Forelimb muscle (tissue), 1 donor: Measurements from ENCODE around the gene RBM38. TPM values are rescaled to one million over a fixed set of nuclear protein-coding genes. Genes with fewer than 3 reads are reported as not detected.
"Not testable (repeated sequence)": the region's sequence is repeated elsewhere in the genome, so short reads cannot be mapped to it uniquely, and the experiment has no call there.

Experiments used
- DNase-seq: peaks from one replicate; pipeline ENCODE4 v3.0.0-alpha.2; 2013; ENCODE audit warnings: low read depth
- polyA plus RNA-seq: library from polyadenylated mRNA; unstranded; fragments of 120-200 nt; gene quantifications from one replicate; pipeline ENCODE4 v1.2.1, GENCODE V29; 2013; ENCODE audit not compliant: insufficient read length

Gene RBM38
- 61.8 TPM for polyA plus RNA-seq

DNA sequence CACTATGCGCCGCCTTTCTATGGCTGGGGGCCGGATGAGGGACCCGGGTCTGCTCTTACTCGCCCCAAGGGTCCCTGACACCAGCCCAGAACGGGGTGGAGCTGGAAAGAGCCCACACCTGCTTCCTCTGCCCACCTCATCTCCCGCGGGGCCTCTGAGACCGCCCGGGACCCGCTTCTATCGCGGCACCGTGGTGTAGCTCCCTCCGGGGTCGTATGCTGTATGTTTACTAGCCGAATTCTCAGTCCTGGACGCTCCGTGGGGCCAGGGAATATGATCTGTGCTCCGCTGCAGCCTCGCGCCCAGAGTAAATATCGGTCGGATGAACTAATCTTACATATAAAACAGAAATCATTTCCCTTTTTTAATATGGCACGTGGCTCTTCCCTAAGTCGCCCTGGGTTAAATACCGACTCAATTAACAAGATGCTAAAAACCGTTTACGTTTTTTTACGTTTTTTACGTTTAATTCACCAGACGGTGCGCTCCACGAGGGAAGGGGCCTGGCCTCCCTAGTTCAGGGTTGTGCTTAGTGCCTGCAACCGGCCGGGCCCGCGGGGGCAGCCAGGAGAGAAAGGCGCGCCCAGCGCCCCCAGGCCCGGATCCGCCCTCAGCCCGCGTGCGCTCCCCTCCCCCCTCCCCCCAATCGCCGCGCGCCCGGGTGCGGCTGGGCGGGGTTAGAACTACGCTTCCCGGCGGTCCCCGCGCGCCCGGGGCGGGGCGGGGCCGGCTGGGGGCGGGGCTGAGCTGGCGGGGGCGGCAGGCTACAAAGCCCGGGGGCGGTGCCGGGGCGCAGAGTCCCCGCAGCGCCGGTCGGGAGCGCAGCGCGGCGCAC lies at the start of gene RBM38:
Gene RBM38 (plus strand): TSS at position 793 of the 835 bp plus-strand sequence. CDS start 186 bp downstream, outside the sequence.
- no peak for DNase-seq

DNA sequence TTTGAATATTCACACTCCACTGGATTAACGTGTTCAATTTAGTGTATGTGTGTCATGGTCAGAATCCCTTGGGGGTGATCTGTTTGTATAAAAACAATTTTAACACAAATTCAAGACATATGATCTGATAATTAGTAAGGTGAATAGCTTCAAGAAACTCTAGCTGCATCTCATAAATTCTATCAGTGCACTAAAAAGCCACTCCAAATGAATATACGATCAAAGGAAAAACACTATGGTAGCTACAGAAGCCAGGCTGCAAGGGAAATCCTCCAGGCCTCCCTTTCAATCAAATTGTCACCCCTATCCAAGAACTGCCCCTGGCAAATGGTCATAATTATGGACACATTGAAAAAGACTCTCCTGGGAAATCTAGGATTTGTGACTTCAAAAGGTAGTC lies 49.5 kb upstream of the RBM38 start:
- no peak for DNase-seq

DNA sequence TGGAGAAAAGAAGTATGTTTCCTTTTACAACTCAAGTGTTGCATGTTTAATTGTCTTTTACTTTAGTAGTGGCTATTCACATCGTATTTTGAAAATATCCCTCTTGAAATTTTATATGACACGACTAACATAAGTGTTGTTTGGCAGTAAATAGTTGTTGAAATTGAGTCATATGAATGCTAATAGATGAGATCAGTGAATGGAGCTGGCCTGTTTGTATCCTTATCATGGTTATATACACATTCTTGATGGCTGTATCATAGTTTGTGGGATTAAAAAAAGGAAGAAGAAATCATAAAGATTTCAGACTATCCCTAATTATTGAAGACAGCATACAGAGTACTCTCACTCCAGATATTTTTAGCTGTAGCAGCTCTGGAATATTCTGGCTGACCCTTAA lies 48.4 kb upstream of the RBM38 start:
- DNase-seq = no peak

DNA sequence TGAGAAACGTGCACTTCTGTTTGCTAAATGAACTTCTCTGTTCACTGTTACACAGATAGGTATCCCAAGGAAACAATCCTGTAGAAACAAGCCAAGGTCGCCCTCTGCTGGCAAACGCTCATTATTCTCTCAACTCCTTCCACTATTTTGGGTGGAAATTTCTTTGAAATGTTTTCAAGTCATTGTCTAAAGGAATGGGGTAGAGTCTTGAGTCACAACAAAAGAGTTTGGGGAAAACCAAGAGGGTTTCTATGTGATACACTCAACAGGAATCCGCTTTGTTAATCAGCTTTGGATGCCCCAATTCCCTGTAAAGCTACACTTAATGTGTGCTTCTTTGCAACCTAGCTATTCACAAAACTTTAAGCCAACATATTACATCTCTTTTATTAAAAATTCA lies 44.7 kb upstream of the RBM38 start:
- DNase-seq = peak; percentile 52

DNA sequence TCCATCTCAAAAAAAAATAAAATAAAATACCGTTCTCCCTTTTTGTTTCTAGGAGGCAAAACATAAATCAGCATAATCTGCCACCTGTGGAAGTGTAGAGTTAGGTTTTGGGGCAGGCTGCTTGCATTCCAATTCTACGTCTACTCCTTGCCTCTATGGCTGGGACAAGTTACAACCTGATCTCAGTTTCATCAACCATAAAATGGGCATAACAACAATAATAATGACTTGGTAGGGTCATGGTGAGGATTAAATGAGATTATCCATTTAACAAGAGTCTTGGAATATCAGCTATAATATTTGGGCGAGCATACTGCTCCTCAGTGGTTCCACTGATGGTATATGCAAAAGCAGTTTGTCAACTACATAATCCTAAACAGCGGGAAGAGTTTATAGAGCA lies 43.8 kb upstream of the RBM38 start:
- DNase-seq = no peak

DNA sequence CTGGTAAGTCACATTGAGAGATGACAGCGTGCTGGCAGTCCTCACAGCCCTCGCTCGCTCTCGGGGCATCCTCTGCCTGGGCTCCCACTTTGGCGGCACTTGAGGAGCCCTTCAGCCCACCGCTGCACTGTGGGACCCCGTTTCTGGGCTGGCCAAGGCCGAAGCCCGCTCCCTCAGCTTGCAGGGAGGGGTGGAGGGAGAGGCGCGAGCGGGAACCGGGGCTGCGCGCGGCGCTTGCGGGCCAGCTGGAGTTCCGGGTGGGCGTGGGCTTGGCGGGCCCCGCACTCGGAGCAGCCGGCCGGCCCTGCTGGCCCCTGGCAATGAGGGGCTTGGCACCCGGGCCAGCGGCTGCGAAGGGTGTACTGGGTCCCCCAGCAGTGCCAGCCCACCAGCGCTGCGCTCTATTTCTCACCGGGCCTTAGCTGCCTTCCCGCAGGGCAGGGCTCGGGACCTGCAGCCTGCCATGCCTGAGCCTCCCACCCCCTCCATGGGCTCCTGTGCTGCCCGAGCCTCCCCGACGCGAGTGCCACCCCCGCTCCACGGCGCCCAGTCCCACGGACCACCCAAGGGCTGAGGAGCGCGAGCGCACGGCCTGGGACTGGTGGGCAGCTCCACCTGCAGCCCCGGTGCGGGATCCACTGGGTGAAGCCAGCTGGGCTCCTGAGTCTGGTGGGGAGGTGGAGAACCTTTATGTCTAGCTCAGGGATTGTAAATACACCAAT lies 42.8 kb upstream of the RBM38 start:
- DNase-seq = not testable (repeated sequence)

DNA sequence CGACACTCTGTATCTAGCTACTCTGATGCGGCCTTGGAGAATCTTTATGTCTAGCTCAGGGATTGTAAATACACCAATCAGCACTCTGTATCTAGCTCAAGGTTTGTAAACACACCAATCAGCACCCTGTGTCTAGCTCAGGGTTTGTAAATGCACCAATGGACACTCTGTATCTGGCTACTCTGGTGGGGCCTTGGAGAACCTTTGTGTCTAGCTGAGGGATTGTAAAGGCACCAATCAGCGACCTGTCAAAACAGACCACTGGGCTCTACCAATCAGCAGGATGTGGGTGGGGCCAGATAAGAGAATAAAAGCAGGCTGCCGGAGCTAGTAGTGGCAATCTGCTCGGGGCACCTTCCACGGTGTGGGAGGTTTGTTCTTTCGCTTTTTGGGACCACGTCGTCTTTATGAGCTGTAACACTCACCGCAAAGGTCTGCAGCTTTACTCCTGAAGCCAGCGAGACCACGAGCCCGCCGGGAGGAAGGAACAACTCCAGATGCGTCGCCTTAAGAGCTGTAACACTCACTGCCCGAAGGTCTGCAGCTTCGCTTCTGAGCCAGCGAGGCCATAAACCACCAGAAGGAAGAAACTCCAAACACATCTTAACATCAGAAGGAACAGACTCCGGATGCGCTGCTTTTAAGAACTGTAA lies 42.1 kb upstream of the RBM38 start:
- DNase-seq = not testable (repeated sequence)

DNA sequence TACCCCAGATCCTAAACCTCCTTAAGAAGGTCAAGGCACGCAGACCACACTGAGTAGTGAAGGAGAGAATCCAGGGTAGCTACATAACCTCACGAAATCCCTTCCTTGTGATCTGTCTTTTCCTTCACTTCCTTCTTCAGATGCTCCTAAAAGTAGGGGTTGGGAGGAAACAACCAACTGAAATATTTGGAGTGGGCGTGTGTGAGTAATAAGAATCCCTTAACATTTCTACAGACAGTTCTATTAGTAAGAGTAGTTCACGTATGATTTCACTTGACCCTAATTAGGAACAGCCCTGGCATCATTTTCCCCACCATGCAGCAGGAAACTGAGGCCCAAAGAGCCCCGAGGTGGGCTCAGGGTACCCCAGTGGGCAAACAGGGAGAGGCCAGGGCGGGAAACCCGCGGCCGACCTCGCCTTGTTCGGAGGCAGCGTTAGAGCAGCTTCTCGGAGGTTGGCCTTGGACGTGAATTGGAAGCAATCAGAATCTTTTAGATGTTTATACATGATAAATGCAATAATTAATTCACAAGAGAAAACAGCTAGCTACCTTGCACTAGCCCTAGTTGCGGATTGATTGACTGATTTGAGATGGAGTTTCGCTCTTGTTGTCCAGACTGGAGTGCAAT lies 41.0 kb upstream of the RBM38 start:
- DNase-seq = no peak

DNA sequence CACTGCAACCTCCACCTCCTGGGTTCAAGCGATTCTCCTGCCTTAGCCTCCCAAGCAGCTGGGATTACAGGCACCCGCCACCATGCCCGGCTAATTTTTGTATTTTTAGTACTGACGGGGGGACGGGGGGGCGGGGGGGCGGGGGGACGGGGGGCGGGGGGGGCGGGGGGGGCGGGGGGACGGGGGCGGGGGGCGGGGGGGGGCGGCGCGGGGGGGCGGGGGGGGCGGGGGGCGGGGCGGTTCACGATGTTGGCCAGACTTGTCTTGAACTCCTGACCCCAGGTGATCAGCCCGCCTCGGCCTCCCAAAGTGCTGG lies 40.5 kb upstream of the RBM38 start:
- DNase-seq = not testable (repeated sequence)

DNA sequence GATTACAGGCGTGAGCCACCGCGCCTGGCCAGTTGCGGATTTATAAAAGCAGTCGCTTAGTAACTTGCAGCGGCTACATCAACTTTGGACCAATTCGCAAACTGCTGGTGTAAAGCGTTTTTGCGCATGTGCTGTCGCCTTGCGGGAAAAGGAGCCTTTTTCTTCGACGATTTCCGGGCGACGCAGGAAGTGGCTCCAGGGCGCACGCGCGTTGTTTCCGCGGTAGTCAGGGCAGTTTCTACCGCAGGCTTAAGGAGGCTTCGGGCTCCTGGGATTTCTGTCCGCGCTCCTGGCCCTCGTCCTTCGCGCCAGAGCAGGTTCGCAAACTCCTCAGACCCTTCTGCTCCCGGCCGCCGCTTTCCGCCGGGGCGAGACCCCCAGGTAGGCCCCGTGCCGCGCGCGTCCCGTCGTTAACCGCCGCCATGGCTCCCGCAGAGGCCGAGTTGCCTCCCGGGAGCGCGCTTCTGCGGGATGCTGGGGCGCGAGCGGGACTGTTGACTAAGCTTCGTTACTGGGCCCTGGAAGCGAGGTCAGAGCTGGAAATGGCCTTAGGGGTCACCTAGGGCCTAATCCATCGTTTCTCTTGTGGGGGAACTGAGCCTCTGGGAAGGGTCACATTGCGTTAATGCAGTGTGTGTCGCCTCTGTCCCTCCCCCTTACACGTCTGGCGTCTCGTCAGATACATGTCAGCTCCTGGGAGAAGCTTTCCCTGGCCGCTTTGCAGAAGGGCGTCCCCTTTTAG lies 40.0 kb upstream of the RBM38 start, which contains the start of gene RAE1:
Gene RAE1 (plus strand): TSS at position 214 of the 742 bp plus-strand sequence. CDS start 2,784 bp downstream, outside the sequence.
- DNase-seq = peak; percentile 95

DNA sequence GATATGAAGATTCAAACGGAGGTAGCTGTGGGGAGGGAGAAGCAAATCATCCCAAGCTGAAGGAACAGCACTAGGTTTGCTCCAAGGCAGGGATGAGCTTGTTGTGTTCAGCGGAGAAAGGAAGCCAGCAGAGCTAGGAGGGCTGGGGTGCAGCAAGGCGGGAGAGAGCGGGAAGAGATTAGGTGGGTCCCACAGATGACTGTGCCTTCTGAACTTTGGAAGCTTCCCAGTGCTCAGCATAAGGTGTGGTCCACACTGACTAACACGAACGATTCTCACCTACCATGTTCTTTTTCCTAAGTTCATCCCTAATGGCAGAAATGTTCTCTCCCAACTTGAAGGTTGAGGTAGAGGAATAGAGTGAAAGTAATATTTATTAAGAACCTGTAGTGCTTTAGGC lies 38.9 kb upstream of the RBM38 start:
- no peak for DNase-seq

DNA sequence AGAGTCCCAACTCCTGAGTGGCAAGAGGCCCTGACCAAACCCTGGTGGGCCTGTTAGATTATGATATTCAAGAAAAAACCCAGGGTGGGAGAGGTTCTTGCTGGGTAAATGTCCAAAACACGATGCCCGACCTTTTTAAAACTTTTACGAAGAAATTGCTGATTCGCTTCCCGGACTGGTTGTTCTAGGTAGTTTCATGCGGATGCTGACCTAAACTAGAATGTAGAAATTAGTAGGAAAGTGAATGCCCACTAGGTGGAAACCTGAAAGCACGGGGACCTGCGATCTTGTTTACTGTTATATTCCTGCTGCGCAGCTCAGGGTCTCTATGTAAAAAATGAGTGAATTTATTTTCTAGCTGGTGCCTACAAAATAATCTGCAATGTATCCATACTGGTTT lies 37.8 kb upstream of the RBM38 start:
- DNase-seq = no peak

DNA sequence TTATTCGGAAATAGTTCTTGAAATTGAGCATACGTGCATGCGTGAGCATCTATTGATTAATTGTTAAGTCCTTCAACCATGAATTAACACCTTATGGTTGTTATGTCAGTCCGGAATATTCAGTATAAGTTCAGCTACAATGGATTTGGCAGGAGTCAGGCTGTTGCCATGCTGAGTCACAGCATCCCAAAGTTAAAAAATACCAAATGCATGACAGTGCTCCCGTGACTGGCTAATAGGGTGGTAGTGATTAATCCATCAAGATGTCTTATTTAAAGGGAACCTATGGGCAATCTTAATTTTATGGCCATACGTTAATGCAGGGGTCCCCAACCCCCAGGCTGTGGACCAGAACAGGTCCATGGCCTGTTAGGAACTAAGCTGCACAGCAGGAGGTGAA lies 29.7 kb upstream of the RBM38 start:
- DNase-seq = no peak

DNA sequence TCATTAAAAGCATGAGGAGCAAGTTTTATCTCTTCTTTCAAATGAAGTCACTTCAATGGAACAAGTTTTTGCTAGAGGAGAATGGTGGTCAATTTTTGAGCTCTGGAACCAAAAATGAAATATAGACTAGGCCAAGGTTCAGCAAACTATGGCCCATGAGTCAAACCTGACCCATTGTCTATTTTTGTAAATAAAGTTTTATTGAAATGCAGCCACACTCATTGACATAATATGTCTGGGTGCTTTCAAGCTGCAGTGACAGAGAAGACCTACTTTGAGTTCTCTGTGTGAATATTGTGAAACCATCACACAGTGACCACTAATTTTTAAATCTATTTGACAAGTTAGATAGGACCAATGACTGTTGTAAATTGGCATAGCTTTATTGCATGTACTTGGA lies 26.7 kb upstream of the RBM38 start:
- no peak for DNase-seq

DNA sequence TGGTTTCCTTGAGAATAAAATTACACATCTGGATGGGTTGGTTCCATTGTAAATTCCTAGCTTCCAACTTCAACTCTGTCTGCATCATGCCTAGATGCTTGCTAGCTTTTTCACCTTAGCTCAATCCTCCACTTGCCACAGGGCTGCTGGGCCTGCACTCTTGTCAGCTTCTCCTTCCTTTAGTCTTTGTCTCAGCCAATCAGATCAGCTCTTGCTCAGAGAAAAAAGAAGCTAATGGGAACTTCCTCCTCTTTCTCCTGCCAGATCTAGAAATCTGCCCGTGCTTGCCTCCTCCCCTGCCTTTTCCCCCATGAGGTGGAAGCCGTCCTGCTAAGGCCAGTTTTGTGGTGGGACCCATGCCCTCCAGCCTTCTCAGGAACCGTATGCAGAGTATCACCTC lies 21.6 kb upstream of the RBM38 start:
- no peak for DNase-seq

DNA sequence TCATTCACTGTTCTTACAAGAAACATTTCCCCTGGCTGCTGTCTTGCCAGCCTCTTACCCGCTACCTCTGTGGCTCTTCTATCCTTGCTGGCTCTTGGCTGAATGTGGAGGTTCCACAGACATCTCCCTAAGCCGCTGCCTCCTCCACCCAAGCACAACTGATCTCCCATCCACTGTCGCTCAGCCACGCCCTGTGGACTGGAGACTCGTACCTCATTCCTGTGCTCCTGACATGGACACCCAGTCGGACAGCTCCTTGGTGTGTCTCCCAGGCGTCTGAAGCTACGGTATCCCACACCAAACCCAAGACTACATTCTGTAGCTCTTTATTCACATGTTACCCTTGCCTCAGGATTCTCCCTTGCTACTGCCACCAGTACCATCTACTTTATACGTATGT lies 20.9 kb upstream of the RBM38 start:
- DNase-seq = no peak

DNA sequence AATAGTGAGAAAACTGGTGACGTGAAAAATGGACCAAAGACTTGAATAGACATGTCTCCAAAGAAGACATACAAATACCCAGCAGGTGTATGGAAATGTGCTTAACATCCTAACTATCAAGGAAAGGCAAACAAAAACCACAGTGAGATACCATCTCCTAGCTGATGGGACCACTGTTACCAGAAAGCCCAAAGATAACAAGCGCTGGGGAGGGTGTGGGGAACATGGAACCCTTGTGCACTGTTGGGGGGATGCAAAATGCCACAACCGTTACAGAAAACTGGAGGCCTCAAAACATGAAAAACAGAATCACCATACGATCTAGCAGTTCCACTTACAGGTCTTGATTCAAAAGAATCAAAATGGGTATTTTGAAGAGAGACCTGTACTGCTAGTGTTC lies 19.8 kb upstream of the RBM38 start:
- DNase-seq = no peak

DNA sequence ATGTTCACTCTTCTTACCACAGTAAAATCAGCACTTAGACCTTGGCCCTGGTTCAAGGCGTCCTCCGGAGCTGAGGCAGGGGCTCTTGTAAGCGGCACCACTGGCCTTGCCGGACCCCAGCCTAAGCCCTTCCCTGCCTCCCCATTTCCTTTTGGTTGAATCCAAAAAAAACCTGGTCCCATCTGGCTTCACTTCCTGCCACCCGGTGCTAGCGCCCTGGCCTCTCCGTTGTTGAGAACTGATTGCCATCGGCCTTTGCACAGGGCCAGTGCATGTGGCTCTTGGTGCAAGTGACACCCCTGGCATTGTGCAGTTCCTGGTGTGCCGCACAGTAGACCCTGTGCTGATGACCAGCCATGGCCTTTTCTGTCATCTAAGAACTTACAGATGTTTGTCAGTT lies 19.0 kb upstream of the RBM38 start:
- no peak for DNase-seq

DNA sequence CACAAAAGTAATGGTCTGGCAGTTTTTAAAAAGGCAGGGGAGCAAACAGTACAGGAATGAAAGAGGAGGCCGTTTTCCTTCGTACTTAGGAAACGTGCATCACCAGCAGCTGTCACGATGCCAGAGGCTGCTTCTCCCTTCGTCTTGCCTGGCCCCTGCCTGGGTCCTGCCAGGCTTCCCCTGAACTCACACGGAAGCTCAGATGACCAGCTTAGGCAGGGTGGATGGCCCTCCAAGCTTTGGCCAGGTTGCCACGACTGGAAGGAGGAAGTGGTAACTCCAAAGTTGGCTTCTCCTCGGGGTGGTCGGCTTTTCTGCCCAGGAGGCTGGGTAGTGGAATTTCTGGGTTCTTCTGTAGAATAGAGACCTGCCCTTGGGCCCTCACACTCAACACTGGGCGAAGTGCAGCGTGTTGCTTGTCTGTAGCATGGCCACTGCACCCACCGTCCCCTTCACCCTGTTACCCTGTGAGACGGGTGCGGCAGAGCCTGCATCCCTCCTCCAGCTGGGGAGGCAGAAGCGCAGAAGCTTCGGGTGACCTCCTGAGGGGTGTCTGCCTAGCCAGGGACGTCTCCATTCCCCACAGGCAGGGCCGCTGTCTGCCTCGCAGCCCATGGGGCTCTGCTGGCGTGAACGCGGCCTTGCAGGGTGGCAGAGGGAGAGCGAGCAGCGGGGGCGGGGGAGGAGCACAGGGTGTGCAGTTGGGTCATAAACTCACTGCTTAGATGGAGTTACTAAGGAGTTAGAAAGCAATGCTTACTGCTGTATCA lies 18.4 kb upstream of the RBM38 start:
- no peak for DNase-seq

DNA sequence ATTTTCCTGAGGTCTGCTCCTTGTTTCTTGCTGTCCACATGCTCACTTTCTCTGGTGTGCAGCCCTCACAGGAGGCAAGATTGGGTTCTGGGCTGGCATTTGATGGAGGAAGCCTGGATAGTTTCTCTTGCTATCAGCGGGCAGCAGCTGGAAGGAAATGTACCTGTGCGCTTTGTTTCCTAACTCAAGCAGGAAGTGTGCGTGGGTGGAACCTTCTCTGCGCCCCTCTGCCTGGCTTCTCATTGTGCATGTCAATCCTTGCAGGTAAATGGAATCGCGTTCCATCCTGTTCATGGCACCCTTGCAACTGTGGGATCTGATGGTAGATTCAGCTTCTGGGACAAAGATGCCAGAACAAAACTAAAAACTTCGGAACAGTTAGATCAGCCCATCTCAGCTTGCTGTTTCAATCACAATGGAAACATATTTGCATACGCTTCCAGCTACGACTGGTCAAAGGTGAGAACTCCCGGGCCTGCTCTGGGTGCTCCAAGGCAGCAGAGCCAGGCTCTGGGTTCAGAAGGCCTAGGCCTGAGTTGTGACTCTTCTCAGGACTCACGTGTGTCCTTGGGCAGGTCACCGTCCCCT lies 16.8 kb upstream of the RBM38 start:
- DNase-seq = no peak
